Lower leg skin (tissue), 3 donors: ENCODE results near the gene TRIM29.

Source experiments
- POLR2A ChIP-seq, 2 donors: fragments of 450-650 bp; IDR thresholded peaks; one replicate each; pipeline ENCODE4 v1.6.1; 2016 to 2017; ENCODE audit warnings: antibody characterized with exemption in 2 of 2, mild to moderate bottlenecking in 1 of 2, moderate library complexity in 1 of 2
- TF ChIP-seq, protein P1 (sequence below), 3 donors: fragments of 450-650 bp; IDR thresholded peaks; one replicate each; pipeline ENCODE4 v1.5.1; 2016; ENCODE audit warnings: antibody characterized with exemption in 3 of 3, mild to moderate bottlenecking in 3 of 3, moderate library complexity in 2 of 3

- TF ChIP-seq, protein P1, sequence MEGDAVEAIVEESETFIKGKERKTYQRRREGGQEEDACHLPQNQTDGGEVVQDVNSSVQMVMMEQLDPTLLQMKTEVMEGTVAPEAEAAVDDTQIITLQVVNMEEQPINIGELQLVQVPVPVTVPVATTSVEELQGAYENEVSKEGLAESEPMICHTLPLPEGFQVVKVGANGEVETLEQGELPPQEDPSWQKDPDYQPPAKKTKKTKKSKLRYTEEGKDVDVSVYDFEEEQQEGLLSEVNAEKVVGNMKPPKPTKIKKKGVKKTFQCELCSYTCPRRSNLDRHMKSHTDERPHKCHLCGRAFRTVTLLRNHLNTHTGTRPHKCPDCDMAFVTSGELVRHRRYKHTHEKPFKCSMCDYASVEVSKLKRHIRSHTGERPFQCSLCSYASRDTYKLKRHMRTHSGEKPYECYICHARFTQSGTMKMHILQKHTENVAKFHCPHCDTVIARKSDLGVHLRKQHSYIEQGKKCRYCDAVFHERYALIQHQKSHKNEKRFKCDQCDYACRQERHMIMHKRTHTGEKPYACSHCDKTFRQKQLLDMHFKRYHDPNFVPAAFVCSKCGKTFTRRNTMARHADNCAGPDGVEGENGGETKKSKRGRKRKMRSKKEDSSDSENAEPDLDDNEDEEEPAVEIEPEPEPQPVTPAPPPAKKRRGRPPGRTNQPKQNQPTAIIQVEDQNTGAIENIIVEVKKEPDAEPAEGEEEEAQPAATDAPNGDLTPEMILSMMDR (IDR thresholded peaks at IDR 0.05) = no peak
- no peak for TF ChIP-seq POLR2A (IDR thresholded peaks at IDR 0.05)
These were observed 13.6 kb upstream of the TRIM29 start for GRCh38 chr11:120151536-120151935.
